Amniotic stem cell (primary cell): ENCODE measurements around the gene EFCAB6.

ENCODE experiments used
- DNase-seq: peaks from one replicate; lab custom pipeline; 2025; lab: John Stamatoyannopoulos, UW

EFCAB6 gene

GRCh38 chr22:43749473-43749872 is 62.6 kb downstream of the EFCAB6 start:
- DNase-seq: no peak

GRCh38 chr22:43747877-43748276 is 64.2 kb downstream of the EFCAB6 start:
- DNase-seq: no peak

GRCh38 chr22:43747058-43747457 is 65.0 kb downstream of the EFCAB6 start:
- DNase-seq: no peak

- no peak for DNase-seq
Measured at GRCh38 chr22:43745783-43746356, 66.2 kb downstream of the EFCAB6 start.

- no peak for DNase-seq
Measured at GRCh38 chr22:43745411-43745770, 66.7 kb downstream of the EFCAB6 start.

- no peak for DNase-seq
Measured at GRCh38 chr22:43744700-43745410, 67.2 kb downstream of the EFCAB6 start.

GRCh38 chr22:43743929-43744643 is 68.0 kb downstream of the EFCAB6 start:
- DNase-seq: no peak

GRCh38 chr22:43743131-43743530 is 69.0 kb downstream of the EFCAB6 start:
- no peak for DNase-seq

GRCh38 chr22:43742154-43742950 is 69.8 kb downstream of the EFCAB6 start:
- no peak for DNase-seq

GRCh38 chr22:43740587-43741270 is 71.4 kb downstream of the EFCAB6 start:
- DNase-seq: no peak

- DNase-seq: no peak
Measured at GRCh38 chr22:43739851-43740379, 72.2 kb downstream of the EFCAB6 start.

- no peak for DNase-seq
Measured at GRCh38 chr22:43737150-43737828, 74.8 kb downstream of the EFCAB6 start.

- no peak for DNase-seq
Measured at GRCh38 chr22:43736651-43737050, 75.5 kb downstream of the EFCAB6 start.

- DNase-seq: no peak
Measured at GRCh38 chr22:43734370-43735150, 77.5 kb downstream of the EFCAB6 start.

GRCh38 chr22:43733138-43733537 is 79.0 kb downstream of the EFCAB6 start:
- DNase-seq: no peak

- no peak for DNase-seq
Measured at GRCh38 chr22:43731988-43732387, 80.1 kb downstream of the EFCAB6 start.

GRCh38 chr22:43726964-43727543 is 85.1 kb downstream of the EFCAB6 start:
- no peak for DNase-seq

- no peak for DNase-seq
Measured at GRCh38 chr22:43726322-43726721, 85.8 kb downstream of the EFCAB6 start.

- no peak for DNase-seq
Measured at GRCh38 chr22:43723816-43724215, 88.3 kb downstream of the EFCAB6 start.

GRCh38 chr22:43722444-43722843 is 89.7 kb downstream of the EFCAB6 start:
- DNase-seq: no peak
